Tibial nerve (tissue), 4 donors: ENCODE measurements around the gene EED. TPM values are rescaled to one million over a fixed set of nuclear protein-coding genes. Genes with fewer than 3 reads are reported as not detected.
"Not testable (repeated sequence)": the region's sequence is repeated elsewhere in the genome, so short reads cannot be mapped to it uniquely, and the experiment has no call there.

Experiments used
- DNase-seq, 2 donors: peaks; one replicate each; pipeline ENCODE4 v3.0.0-alpha.2; 2019; ENCODE audit warnings: low spot score in 2 of 2
- H3K27ac ChIP-seq, 4 donors: fragments of 200-600 bp; sonication (generic) in 3 of 4; one replicate each; pipeline ENCODE4 v1.5.1; 2017 to 2019; ENCODE audit warnings: mild to moderate bottlenecking in 1 of 4
- H3K27me3 ChIP-seq, 2 donors: fragments of 200-600 bp; sonication (generic) in 1 of 2; one replicate each; pipeline versions ENCODE4 v1.5.1 to v1.6.0; 2017 to 2019
- H3K36me3 ChIP-seq, 3 donors: fragments of 200-600 bp; sonication (generic); one replicate each; pipeline ENCODE4 v1.5.1; 2018 to 2019
- H3K4me1 ChIP-seq, 4 donors: fragments of 200-600 bp; sonication (generic) in 3 of 4; one replicate each; pipeline ENCODE4 v1.5.1; 2017 to 2019
- H3K4me3 ChIP-seq, 4 donors: fragments of 200-600 bp; sonication (generic) in 3 of 4; one replicate each; pipeline ENCODE4 v1.5.1; 2017 to 2019; ENCODE audit warnings: mild to moderate bottlenecking in 1 of 4, moderate library complexity in 1 of 4
- H3K9me3 ChIP-seq, 4 donors: fragments of 200-600 bp; sonication (generic) in 3 of 4; one replicate each; pipeline ENCODE4 v1.5.1; 2017 to 2019
- CTCF ChIP-seq, 5 experiments: fragments of 200-600 bp in 3 of 5; fragments of 450-650 bp in 2 of 5; sonication (generic) in 3 of 5; IDR thresholded peaks; one replicate each; pipeline ENCODE4 v1.5.1; 2016 to 2019; ENCODE audit warnings: antibody characterized with exemption in 5 of 5, mild to moderate bottlenecking in 3 of 5, moderate library complexity in 2 of 5
- EP300 ChIP-seq, 2 donors: sonication (generic); formaldehyde crosslinking; IDR thresholded peaks; one replicate each; pipeline ENCODE4 v1.6.1; 2017; ENCODE audit warnings: antibody characterized with exemption in 2 of 2, mild to moderate bottlenecking in 1 of 2
- POLR2A ChIP-seq, 2 donors: fragments of 450-650 bp; IDR thresholded peaks; one replicate each; pipeline ENCODE4 v1.6.1; 2017; ENCODE audit warnings: antibody characterized with exemption in 2 of 2, mild to moderate bottlenecking in 2 of 2, moderate library complexity in 2 of 2
- WGBS, 2 donors: methylation state at CpG; one replicate each; pipeline ENCODE4 v1.1.5; 2018; 5-methylcytosine and 5-hydroxymethylcytosine counted together
- total RNA-seq, 4 donors: library from RNA; depleted of rRNA; stranded (reverse); fragments of >200 nt; gene quantifications; one replicate each; pipeline ENCODE4 v1.1.0, GENCODE V29; 2016

Gene EED
- total RNA-seq, 4 donors from 2014 or later: 13.3 to 18.4 (median 16.7) TPM

- no peak for DNase-seq
- H3K4me1 ChIP-seq: no peaks in the 10 kb centered on the region
- H3K36me3 ChIP-seq: no peaks in the 10 kb centered on the region
- 88 to 90% methylated on average over 6 of the region's 6 CpGs for WGBS, 2 donors
- no peaks in the 10 kb centered on the region for H3K9me3 ChIP-seq
- no peaks in the 10 kb centered on the region for H3K27me3 ChIP-seq
- no peak overlapping the region for H3K27ac ChIP-seq
- no peak overlapping the region for H3K4me3 ChIP-seq
- no peak for TF ChIP-seq EP300 (IDR thresholded peaks at IDR 0.05)
- no peak for TF ChIP-seq CTCF (IDR thresholded peaks at IDR 0.05)
- no peak for TF ChIP-seq POLR2A (IDR thresholded peaks at IDR 0.05)
These were observed 48.5 kb downstream of the EED start for GRCh38 chr11:86292912-86293616.

- Histone ChIP-seq H3K36me3 (no peaks in the 10 kb centered on the region), H3K4me1 (no peaks in the 10 kb centered on the region), H3K27ac (no peak overlapping the region), H3K4me3 (no peak overlapping the region), H3K27me3 (no peaks in the 10 kb centered on the region), H3K9me3 (no peaks in the 10 kb centered on the region)
- TF ChIP-seq EP300 (IDR thresholded peaks at IDR 0.05) (no peak), CTCF (IDR thresholded peaks at IDR 0.05) (no peak), POLR2A (IDR thresholded peaks at IDR 0.05) (no peak)
- DNase-seq: no peak
These were observed 49.5 kb downstream of the EED start for GRCh38 chr11:86294026-86294425.

- H3K9me3 ChIP-seq: no peaks in the 10 kb centered on the region
- WGBS, 2 donors: 4 to 8% methylated on average over 6 of the region's 6 CpGs
- H3K4me1 ChIP-seq: peaks cover 0 to 23% (median 7%) of the 10 kb centered on the region in 4 donors
- peaks cover 0 to 3% (median 0%) of the 10 kb centered on the region in 3 donors for H3K36me3 ChIP-seq
- H3K27ac ChIP-seq: peak overlapping the region in 2 of 4 donors; percentile 85 to 90
- no peak for DNase-seq
- TF ChIP-seq EP300 (IDR thresholded peaks at IDR 0.05) (no peak), POLR2A (IDR thresholded peaks at IDR 0.05) (no peak), CTCF (IDR thresholded peaks at IDR 0.05) (no peak)
- H3K4me3 ChIP-seq: peak overlapping the region in 2 of 4 donors; percentile 87 to 91
- no peaks in the 10 kb centered on the region for H3K27me3 ChIP-seq
These were observed 57.2 kb downstream of the EED start for GRCh38 chr11:86301742-86302091.

- Histone ChIP-seq H3K27me3 (no peaks in the 10 kb centered on the region), H3K27ac (peak within 1 kb of the TSS; percentile 74 to 90 (median 86)), H3K9me3 (no peaks in the 10 kb centered on the region), H3K4me1 (peaks cover 0 to 23% (median 7%) of the 10 kb centered on the region in 4 donors), H3K4me3 (peak within 1 kb of the TSS; percentile 55 to 91 (median 80)), H3K36me3 (peaks cover 0 to 4% (median 0%) of the 10 kb centered on the region in 3 donors)
- TF ChIP-seq POLR2A (IDR thresholded peaks at IDR 0.05) (peak in 1 of 2 donors; percentile 50), EP300 (IDR thresholded peaks at IDR 0.05) (peak; percentile 91 to 94), CTCF (IDR thresholded peaks at IDR 0.05) (peak in 2 of 5 experiments; percentile 11 to 26)
- WGBS, 2 donors: 0 to 1% methylated on average over 24 to 28 of the region's 30 CpGs
- DNase-seq: peak; percentile 100
These were observed 57.7 kb downstream of the EED start, which contains the start of gene HIKESHI for GRCh38 chr11:86302092-86302793. TSS of gene HIKESHI (plus strand) at chr11:86302240. CDS start at chr11:86302449, 209 bp downstream.

- no peak for TF ChIP-seq EP300 (IDR thresholded peaks at IDR 0.05)
- TF ChIP-seq POLR2A (IDR thresholded peaks at IDR 0.05): no peak
- TF ChIP-seq CTCF (IDR thresholded peaks at IDR 0.05): no peak
- Histone ChIP-seq H3K27me3 (no peaks in the 10 kb centered on the region), H3K36me3 (peaks cover 0 to 4% (median 0%) of the 10 kb centered on the region in 3 donors), H3K4me3 (peak overlapping the region in 1 of 4 donors; percentile 87), H3K27ac (peak overlapping the region in 2 of 4 donors; percentile 88 to 90), H3K4me1 (peaks cover 0 to 23% (median 7%) of the 10 kb centered on the region in 4 donors), H3K9me3 (no peaks in the 10 kb centered on the region)
- DNase-seq: no peak
- 70 to 74% methylated on average over 2 of the region's 2 CpGs for WGBS, 2 donors
These were observed 58.7 kb downstream of the EED start for GRCh38 chr11:86303257-86303656.

GRCh38 chr11:86308710-86309109 is 64.2 kb downstream of the EED start:
- H3K9me3 ChIP-seq, H3K27me3 ChIP-seq, H3K4me1 ChIP-seq, H3K27ac ChIP-seq, DNase-seq, H3K4me3 ChIP-seq: not testable (repeated sequence)
- H3K36me3 ChIP-seq: peaks cover 0 to 17% (median 0%) of the 10 kb centered on the region in 3 donors
- 89 to 98% methylated on average over 4 of the region's 4 CpGs for WGBS, 2 donors
